OCI-LY3 (cell line): ENCODE results near the gene CDH4.

Experiments used
- CTCF ChIP-seq: fragments of 200-600, 300-600 bp; sonication (generic); IDR thresholded peaks from 2 replicates; pipeline ENCODE4 v1.5.1; 2014; ENCODE audit warnings: antibody characterized with exemption, low read length, low read depth
- EZH2phosphoT487 ChIP-seq: fragments of 200-600 bp; shearing (Covaris generic); IDR thresholded peaks from 2 replicates; pipeline ENCODE4 v1.6.1; 2018; ENCODE audit warnings: antibody characterized with exemption, mixed run types, low read depth

- TF ChIP-seq CTCF (no peak), EZH2phosphoT487 (no peak)
Measured at GRCh38 chr20:61904456-61904855, 652.4 kb downstream of the CDH4 start.
